Measurements from ENCODE around the gene NRSN1.

The NRSN1 gene

GRCh38 chr6:24148154-24148570, 22.1 kb downstream of the NRSN1 start:
- no peak overlapping the region for H3K4me3 ChIP-seq (ENCODE audit: low read depth, low read length)
- no peak for TF ChIP-seq CTCF (IDR thresholded peaks at IDR 0.05; ENCODE audit: insufficient read depth, low read depth, low read length, missing control alignments)
- no peak for DNase-seq (ENCODE audit: low read depth)

GRCh38 chr6:24148684-24149083, 22.7 kb downstream of the NRSN1 start:
- no peak overlapping the region for H3K4me3 ChIP-seq (ENCODE audit: low read depth, low read length)
- no peak for TF ChIP-seq CTCF (IDR thresholded peaks at IDR 0.05; ENCODE audit: insufficient read depth, low read depth, low read length, missing control alignments)
- DNase-seq (ENCODE audit: low read depth), result no peak

- no peak for DNase-seq (ENCODE audit: low read depth)
- H3K4me3 ChIP-seq (ENCODE audit: low read depth, low read length), result no peak overlapping the region
- TF ChIP-seq CTCF (IDR thresholded peaks at IDR 0.05; ENCODE audit: insufficient read depth, low read depth, low read length, missing control alignments), result no peak
These were observed 23.3 kb downstream of the NRSN1 start for GRCh38 chr6:24149296-24149695.

GRCh38 chr6:24149836-24150235, 23.8 kb downstream of the NRSN1 start:
- H3K4me3 ChIP-seq (ENCODE audit: low read depth, low read length), result no peak overlapping the region
- no peak for DNase-seq (ENCODE audit: low read depth)
- TF ChIP-seq CTCF (IDR thresholded peaks at IDR 0.05; ENCODE audit: insufficient read depth, low read depth, low read length, missing control alignments), result no peak

- TF ChIP-seq CTCF (IDR thresholded peaks at IDR 0.05; ENCODE audit: insufficient read depth, low read depth, low read length, missing control alignments), result no peak
- DNase-seq (ENCODE audit: low read depth), result no peak
- no peak overlapping the region for H3K4me3 ChIP-seq (ENCODE audit: low read depth, low read length)
These were observed 26.0 kb downstream of the NRSN1 start for GRCh38 chr6:24152014-24152413.

- no peak for DNase-seq (ENCODE audit: low read depth)
- TF ChIP-seq CTCF (IDR thresholded peaks at IDR 0.05; ENCODE audit: insufficient read depth, low read depth, low read length, missing control alignments), result no peak
These were observed 28.1 kb downstream of the NRSN1 start for GRCh38 chr6:24154121-24154520.

GRCh38 chr6:24157886-24158285, 31.9 kb downstream of the NRSN1 start:
- H3K4me3 ChIP-seq (ENCODE audit: low read depth, low read length), result no peak overlapping the region
- no peak for TF ChIP-seq CTCF (IDR thresholded peaks at IDR 0.05; ENCODE audit: insufficient read depth, low read depth, low read length, missing control alignments)
- DNase-seq (ENCODE audit: low read depth), result no peak

More at GRCh38 chr6:24154121-24154520, 28.1 kb downstream of the NRSN1 start:
- H3K4me3 ChIP-seq (ENCODE audit: low read depth, low read length), result no peak overlapping the region
